Keratinocyte (primary cell): Measurements from ENCODE around the gene ME1.

Experiments used
- CTCF ChIP-seq, 3 experiments: IDR thresholded peaks in 1 of 3; conservative IDR thresholded peaks in 1 of 3; optimal IDR thresholded peaks in 1 of 3; 2 replicates in 2 of 3; 3 replicates in 1 of 3; pipeline versions ENCODE3 to v1.5.1; 2011; ENCODE audit warnings: low read length in 3 of 3, mild to moderate bottlenecking in 3 of 3, moderate library complexity in 2 of 3, control low read depth in 1 of 3, inconsistent platforms in 1 of 3; ENCODE audit not compliant: insufficient read depth in 2 of 3; ENCODE audit errors: extremely low read depth in 1 of 3
- EZH2 ChIP-seq: IDR thresholded peaks from one replicate; pipeline ENCODE4 v1.6.1; 2012; ENCODE audit warnings: inconsistent platforms, mild to moderate bottlenecking, low read length, moderate library complexity

DNA sequence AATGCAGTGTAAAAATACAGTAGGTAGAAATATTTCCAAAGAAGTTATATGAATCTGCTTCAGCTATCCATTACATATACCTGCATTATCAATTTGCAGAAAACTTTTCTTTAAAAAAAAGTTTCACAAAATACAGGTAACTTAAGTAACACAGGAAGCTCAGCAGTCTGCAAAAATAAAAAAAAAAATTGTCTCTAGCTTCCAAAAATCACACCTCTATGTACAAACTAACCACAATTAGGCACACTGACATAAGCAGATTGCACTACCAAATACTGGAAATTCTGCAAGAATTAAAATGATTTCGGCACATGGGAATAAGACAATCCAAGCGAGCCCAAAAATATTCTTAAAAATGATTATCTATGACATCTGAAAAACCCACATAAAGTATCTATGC lies 41.2 kb downstream of the ME1 start:
- no peak for TF ChIP-seq EZH2
- TF ChIP-seq CTCF (optimal IDR thresholded peaks at IDR 0.05 in 1 of 3, IDR thresholded peaks at IDR 0.05 in 1 of 3, conservative IDR thresholded peaks at IDR 0.05 in 1 of 3; ENCODE audit: extremely low read depth in 1 of 3, insufficient read depth in 2 of 3, low read length in 3 of 3): no peak
